ENCODE data around the gene TCEA2.

The TCEA2 gene

GRCh38 chr20:64062596-64063388 lies at the start of gene TCEA2:
Gene TCEA2, plus strand, starts transcription at chr20:64063198. Its CDS starts 115 bp downstream, at chr20:64063313.
- DNase-seq (ENCODE audit: low read depth in 2 of 2), result peak; percentile 79 to 88

GRCh38 chr20:64015635-64016034 lies 47.4 kb upstream of the TCEA2 start:
- DNase-seq (ENCODE audit: low read depth in 2 of 2), result no peak

GRCh38 chr20:64021124-64021975 lies 41.6 kb upstream of the TCEA2 start:
- DNase-seq (ENCODE audit: low read depth in 2 of 2), result no peak

GRCh38 chr20:64022671-64023360 lies 40.2 kb upstream of the TCEA2 start:
- no peak for DNase-seq (ENCODE audit: low read depth in 2 of 2)

- no peak for DNase-seq (ENCODE audit: low read depth in 2 of 2)
These were observed 39.4 kb upstream of the TCEA2 start for GRCh38 chr20:64023361-64024140.

- DNase-seq (ENCODE audit: low read depth in 2 of 2), result no peak
These were observed 38.6 kb upstream of the TCEA2 start for GRCh38 chr20:64024141-64024990.

- DNase-seq (ENCODE audit: low read depth in 2 of 2), result no peak
These were observed 37.7 kb upstream of the TCEA2 start for GRCh38 chr20:64025101-64025825.

- DNase-seq (ENCODE audit: low read depth in 2 of 2), result no peak
These were observed 37.1 kb upstream of the TCEA2 start for GRCh38 chr20:64025826-64026412.

GRCh38 chr20:64027981-64028685 lies 34.9 kb upstream of the TCEA2 start:
- no peak for DNase-seq (ENCODE audit: low read depth in 2 of 2)

- DNase-seq (ENCODE audit: low read depth in 2 of 2), result no peak
These were observed 33.5 kb upstream of the TCEA2 start for GRCh38 chr20:64029293-64030117.

GRCh38 chr20:64030371-64031134 lies 32.4 kb upstream of the TCEA2 start:
- no peak for DNase-seq (ENCODE audit: low read depth in 2 of 2)

GRCh38 chr20:64031822-64032314 lies 31.1 kb upstream of the TCEA2 start:
- DNase-seq (ENCODE audit: low read depth in 2 of 2), result no peak

GRCh38 chr20:64032706-64033624 lies 30.0 kb upstream of the TCEA2 start:
- no peak for DNase-seq (ENCODE audit: low read depth in 2 of 2)

- no peak for DNase-seq (ENCODE audit: low read depth in 2 of 2)
These were observed 29.0 kb upstream of the TCEA2 start for GRCh38 chr20:64033981-64034493.

GRCh38 chr20:64035066-64035932 lies 27.7 kb upstream of the TCEA2 start:
- no peak for DNase-seq (ENCODE audit: low read depth in 2 of 2)
